CD14-positive monocyte (primary cell): ENCODE data around the gene NEK1. TPM values are rescaled to one million over a fixed set of nuclear protein-coding genes. Genes with fewer than 3 reads are reported as not detected.

ENCODE experiments used
- DNase-seq, 3 donors: peaks; one replicate each; pipeline ENCODE4 v3.0.0-alpha.2; 2011 to 2022
- H2AFZ ChIP-seq: 2 replicates; pipeline ENCODE4 v1.6.0; 2012; ENCODE audit warnings: mild to moderate bottlenecking, low read depth, low read length, inconsistent platforms; ENCODE audit not compliant: insufficient read depth, poor library complexity, severe bottlenecking
- H3K27ac ChIP-seq, 2 donors: 1 replicate in 1 of 2; 2 replicates in 1 of 2; pipeline ENCODE4 v1.5.1; 2012 to 2013; ENCODE audit warnings: low read length in 2 of 2, control low read depth in 1 of 2, inconsistent platforms in 1 of 2, low read depth in 1 of 2, mild to moderate bottlenecking in 1 of 2
- H3K27me3 ChIP-seq, 2 donors: one replicate each; pipeline versions ENCODE4 v1.6.0 to v1.6.1; 2011 to 2013; ENCODE audit warnings: low read length in 2 of 2; ENCODE audit not compliant: control insufficient read depth in 2 of 2, insufficient read depth in 2 of 2
- H3K36me3 ChIP-seq, 2 donors: replicated peaks in 1 of 2; 1 replicate in 1 of 2; 2 replicates in 1 of 2; pipeline versions ENCODE4 v1.5.1 to v1.6.1; 2012 to 2013; ENCODE audit warnings: low read length in 2 of 2, control low read depth in 1 of 2, inconsistent platforms in 1 of 2, mild to moderate bottlenecking in 1 of 2; ENCODE audit not compliant: insufficient read depth in 2 of 2, control insufficient read depth in 1 of 2
- H3K4me1 ChIP-seq, 2 donors: 1 replicate in 1 of 2; 2 replicates in 1 of 2; pipeline versions ENCODE4 v1.5.1 to v1.6.1; 2012 to 2013; ENCODE audit warnings: low read length in 2 of 2, control low read depth in 1 of 2, inconsistent platforms in 1 of 2, mild to moderate bottlenecking in 1 of 2, moderate library complexity in 1 of 2; ENCODE audit not compliant: insufficient read depth in 2 of 2, control insufficient read depth in 1 of 2
- H3K4me2 ChIP-seq: replicated peaks from 2 replicates; pipeline ENCODE3; 2012; ENCODE audit warnings: low read length, moderate library complexity, mild to moderate bottlenecking; ENCODE audit not compliant: poor library complexity, severe bottlenecking; ENCODE audit errors: extremely low read depth
- H3K4me3 ChIP-seq, 3 experiments: fragments of 200-600 bp in 1 of 3; sonication (generic) in 1 of 3; replicated peaks in 1 of 3; 1 replicate in 2 of 3; 2 replicates in 1 of 3; pipeline ENCODE4 v1.5.1; 2011 to 2013; ENCODE audit warnings: low read length in 3 of 3, mild to moderate bottlenecking in 3 of 3, control low read depth in 2 of 3, low read depth in 2 of 3, inconsistent platforms in 1 of 3, moderate library complexity in 1 of 3
- H3K79me2 ChIP-seq: 2 replicates; pipeline ENCODE4 v1.6.0; 2012; ENCODE audit warnings: mild to moderate bottlenecking, control low read depth, inconsistent platforms, low read length, moderate library complexity; ENCODE audit not compliant: insufficient read depth
- H3K9ac ChIP-seq: 2 replicates; pipeline ENCODE4 v1.6.0; 2017; ENCODE audit warnings: low read length, mild to moderate bottlenecking; ENCODE audit not compliant: insufficient read depth, poor library complexity, severe bottlenecking
- H3K9me3 ChIP-seq, 2 donors: replicated peaks in 1 of 2; 1 replicate in 1 of 2; 2 replicates in 1 of 2; pipeline versions ENCODE4 v1.5.1 to v1.6.1; 2012 to 2013; ENCODE audit warnings: low read length in 2 of 2, control low read depth in 1 of 2; ENCODE audit not compliant: control insufficient read depth in 1 of 2, insufficient read depth in 1 of 2
- H4K20me1 ChIP-seq: 2 replicates; pipeline ENCODE4 v1.6.0; 2012; ENCODE audit warnings: mild to moderate bottlenecking, low read length, control low read depth, moderate library complexity; ENCODE audit not compliant: insufficient read depth
- H3K27ac Mint-ChIP-seq, 7 donors: one replicate each; pipeline ENCODE4 v1.8.0; 2020; ENCODE audit warnings: mild to moderate bottlenecking in 7 of 7, mixed read lengths in 7 of 7, moderate library complexity in 6 of 7, inconsistent platforms in 2 of 7
- H3K27me3 Mint-ChIP-seq, 3 donors: one replicate each; pipeline ENCODE4 v1.8.0; 2021 to 2022; ENCODE audit warnings: low read depth in 3 of 3, mild to moderate bottlenecking in 3 of 3, mixed read lengths in 3 of 3, moderate library complexity in 3 of 3, inconsistent platforms in 1 of 3
- H3K36me3 Mint-ChIP-seq, 2 donors: one replicate each; pipeline ENCODE4 v1.8.0; 2020; ENCODE audit warnings: mixed read lengths in 2 of 2, inconsistent platforms in 1 of 2, mild to moderate bottlenecking in 1 of 2
- H3K4me1 Mint-ChIP-seq: one replicate; pipeline ENCODE4 v1.8.0; 2020; ENCODE audit warnings: mild to moderate bottlenecking, mixed read lengths
- H3K4me3 Mint-ChIP-seq, 2 donors: one replicate each; pipeline ENCODE4 v1.8.0; 2020; ENCODE audit warnings: mild to moderate bottlenecking in 2 of 2, mixed read lengths in 2 of 2, moderate library complexity in 1 of 2
- H3K9me3 Mint-ChIP-seq, 7 donors: one replicate each; pipeline ENCODE4 v1.8.0; 2020 to 2022; ENCODE audit warnings: mixed read lengths in 7 of 7, mild to moderate bottlenecking in 6 of 7, moderate library complexity in 6 of 7, inconsistent platforms in 2 of 7
- CTCF ChIP-seq: fragments of 200-600 bp; IDR thresholded peaks from one replicate; pipeline ENCODE4 v1.8.0; 2022; ENCODE audit warnings: antibody characterized with exemption, mild to moderate bottlenecking
- WGBS: methylation state at CpG from one replicate; pipeline ENCODE4 v1.1.5; 2013; ENCODE audit warnings: missing lambda C conversion rate; ENCODE audit not compliant: insufficient coverage; 5-methylcytosine and 5-hydroxymethylcytosine counted together
- intact Hi-C, 2 donors: fragments of 100-400 bp; cut with micrococcal nuclease; formaldehyde crosslinking; loops; one replicate each; pipeline versions ENCODE4 v1.15.0 to v1.15.1; 2023
- polyA plus RNA-seq, 3 donors: library from polyadenylated mRNA; depleted of rRNA in 1 of 3; unstranded in 2 of 3; stranded (reverse) in 1 of 3; fragments of 300-500 nt in 2 of 3; fragments of >200 nt in 1 of 3; fragmentation: Illumina TruSeq in 2 of 3; gene quantifications; 1 replicate in 2 of 3; 2 replicates in 1 of 3; pipeline ENCODE4 v1.2.3, GENCODE V29; 2012 to 2021

Gene NEK1
- polyA plus RNA-seq, 3 donors: 1.9 to 5.5 (median 2.7) TPM

- Mint-ChIP-seq H3K27ac (no peak overlapping the region), H3K36me3 (peaks cover 15 to 23% of the 10 kb centered on the region in 2 donors)
- no CpG with 5 or more reads among the region's 4 CpGs for WGBS
These were observed 192.1 kb downstream of the NEK1 start for GRCh38 chr4:169420291-169420690.

GRCh38 chr4:169418846-169419245, 193.5 kb downstream of the NEK1 start:
- Histone ChIP-seq H3K9me3 (no peaks in the 10 kb centered on the region), H3K27me3 (no peaks in the 10 kb centered on the region), H3K79me2 (no peaks in the 10 kb centered on the region), H3K4me2 (no peak overlapping the region), H2AFZ (no peak overlapping the region), H4K20me1 (no peaks in the 10 kb centered on the region), H3K4me1 (no peaks in the 10 kb centered on the region), H3K4me3 (no peak overlapping the region), H3K9ac (no peak overlapping the region), H3K27ac (no peak overlapping the region), H3K36me3 (no peaks in the 10 kb centered on the region)
- peaks cover 0 to 2% (median 0%) of the 10 kb centered on the region in 3 donors for H3K27me3 Mint-ChIP-seq
- peaks cover 0 to 5% (median 2%) of the 10 kb centered on the region in 7 donors for H3K9me3 Mint-ChIP-seq
- H3K36me3 Mint-ChIP-seq: peaks cover 10 to 13% of the 10 kb centered on the region in 2 donors
- H3K27ac Mint-ChIP-seq: no peak overlapping the region
- TF ChIP-seq CTCF: no peak
- DNase-seq: no peak
- no peaks in the 10 kb centered on the region for H3K4me1 Mint-ChIP-seq
- intact Hi-C loops: no loop called here
- no peak overlapping the region for H3K4me3 Mint-ChIP-seq

More at GRCh38 chr4:169420291-169420690, 192.1 kb downstream of the NEK1 start:
- no peak overlapping the region for H3K27ac ChIP-seq
- H3K9me3 ChIP-seq: no peaks in the 10 kb centered on the region
- no peak for DNase-seq
- no peak overlapping the region for H3K9ac ChIP-seq
- H3K4me3 Mint-ChIP-seq: no peak overlapping the region
- no peak overlapping the region for H3K4me2 ChIP-seq
- H3K27me3 Mint-ChIP-seq: peaks cover 0 to 2% (median 0%) of the 10 kb centered on the region in 3 donors
- H3K4me1 Mint-ChIP-seq: no peaks in the 10 kb centered on the region
- H3K36me3 ChIP-seq: peaks cover 2 to 9% of the 10 kb centered on the region in 2 donors
- H2AFZ ChIP-seq: no peak overlapping the region
- intact Hi-C loops: no loop called here
- no peaks in the 10 kb centered on the region for H4K20me1 ChIP-seq
- H3K4me1 ChIP-seq: no peaks in the 10 kb centered on the region
- H3K9me3 Mint-ChIP-seq: peaks cover 0 to 5% (median 2%) of the 10 kb centered on the region in 7 donors
- no peak overlapping the region for H3K4me3 ChIP-seq
- TF ChIP-seq CTCF: no peak
- H3K27me3 ChIP-seq: no peaks in the 10 kb centered on the region
- no peaks in the 10 kb centered on the region for H3K79me2 ChIP-seq
